GM21737 (cell line): Measurements from ENCODE around the gene GCM1.

Experiments used
- ATAC-seq: cut with Tn5 transposase; IDR thresholded peaks from one replicate; pipeline ENCODE4 v1.9.1; 2021; ENCODE audit warnings: mild to moderate bottlenecking, moderate library complexity; ENCODE audit not compliant: unreplicated experiment

The GCM1 gene

GRCh38 chr6:53152576-53152975 is 3.9 kb upstream of the GCM1 start:
- no peak for ATAC-seq

- no peak for ATAC-seq
Measured at GRCh38 chr6:53151676-53152075, 3.0 kb upstream of the GCM1 start.

GRCh38 chr6:53144802-53145201 is 3.8 kb downstream of the GCM1 start:
- no peak for ATAC-seq

- ATAC-seq: no peak
Measured at GRCh38 chr6:53143710-53144109, 4.9 kb downstream of the GCM1 start.

- no peak for ATAC-seq
Measured at GRCh38 chr6:53142810-53143209, 5.8 kb downstream of the GCM1 start.

- ATAC-seq: no peak
Measured at GRCh38 chr6:53139841-53140413, 8.7 kb downstream of the GCM1 start.

GRCh38 chr6:53136000-53136609 is 12.5 kb downstream of the GCM1 start:
- ATAC-seq: no peak

- ATAC-seq: no peak
Measured at GRCh38 chr6:53134601-53135235, 13.9 kb downstream of the GCM1 start.

- no peak for ATAC-seq
Measured at GRCh38 chr6:53133961-53134360, 14.7 kb downstream of the GCM1 start.

- ATAC-seq: no peak
Measured at GRCh38 chr6:53130569-53131290, 17.9 kb downstream of the GCM1 start.

GRCh38 chr6:53128842-53129241 is 19.8 kb downstream of the GCM1 start:
- no peak for ATAC-seq

GRCh38 chr6:53125276-53125675 is 23.4 kb downstream of the GCM1 start:
- ATAC-seq: no peak

GRCh38 chr6:53124131-53124800 is 24.4 kb downstream of the GCM1 start:
- no peak for ATAC-seq

GRCh38 chr6:53119772-53120409 is 28.8 kb downstream of the GCM1 start:
- no peak for ATAC-seq

- no peak for ATAC-seq
Measured at GRCh38 chr6:53119349-53119748, 29.3 kb downstream of the GCM1 start.

GRCh38 chr6:53115741-53116140 is 32.9 kb downstream of the GCM1 start:
- no peak for ATAC-seq

- ATAC-seq: no peak
Measured at GRCh38 chr6:53115113-53115512, 33.5 kb downstream of the GCM1 start.

- ATAC-seq: no peak
Measured at GRCh38 chr6:53113742-53114141, 34.9 kb downstream of the GCM1 start.

GRCh38 chr6:53112871-53113270 is 35.8 kb downstream of the GCM1 start:
- no peak for ATAC-seq

- no peak for ATAC-seq
Measured at GRCh38 chr6:53112404-53112803, 36.2 kb downstream of the GCM1 start.

- ATAC-seq: no peak
Measured at GRCh38 chr6:53111865-53112264, 36.8 kb downstream of the GCM1 start.
